ENCODE results near the gene ATPAF2. TPM values are rescaled to one million over a fixed set of nuclear protein-coding genes. Genes with fewer than 3 reads are reported as not detected.

The ATPAF2 gene
- total and polyA plus RNA-seq, 9 donors = 5.5 to 34.5 (median 15.5) TPM

- Histone ChIP-seq H3K36me3 (no peaks in the 10 kb centered on the region), H3K4me1 (ENCODE audit: insufficient read depth) (no peaks in the 10 kb centered on the region), H3K27me3 (no peaks in the 10 kb centered on the region), H3K9me3 (no peaks in the 10 kb centered on the region), H3K4me3 (no peak overlapping the region), H3K27ac (no peak overlapping the region)
- WGBS, 3 donors = 56 to 63% (median 60%) methylated on average over 2 of the region's 2 CpGs
- TF ChIP-seq, protein P1, sequence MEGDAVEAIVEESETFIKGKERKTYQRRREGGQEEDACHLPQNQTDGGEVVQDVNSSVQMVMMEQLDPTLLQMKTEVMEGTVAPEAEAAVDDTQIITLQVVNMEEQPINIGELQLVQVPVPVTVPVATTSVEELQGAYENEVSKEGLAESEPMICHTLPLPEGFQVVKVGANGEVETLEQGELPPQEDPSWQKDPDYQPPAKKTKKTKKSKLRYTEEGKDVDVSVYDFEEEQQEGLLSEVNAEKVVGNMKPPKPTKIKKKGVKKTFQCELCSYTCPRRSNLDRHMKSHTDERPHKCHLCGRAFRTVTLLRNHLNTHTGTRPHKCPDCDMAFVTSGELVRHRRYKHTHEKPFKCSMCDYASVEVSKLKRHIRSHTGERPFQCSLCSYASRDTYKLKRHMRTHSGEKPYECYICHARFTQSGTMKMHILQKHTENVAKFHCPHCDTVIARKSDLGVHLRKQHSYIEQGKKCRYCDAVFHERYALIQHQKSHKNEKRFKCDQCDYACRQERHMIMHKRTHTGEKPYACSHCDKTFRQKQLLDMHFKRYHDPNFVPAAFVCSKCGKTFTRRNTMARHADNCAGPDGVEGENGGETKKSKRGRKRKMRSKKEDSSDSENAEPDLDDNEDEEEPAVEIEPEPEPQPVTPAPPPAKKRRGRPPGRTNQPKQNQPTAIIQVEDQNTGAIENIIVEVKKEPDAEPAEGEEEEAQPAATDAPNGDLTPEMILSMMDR (IDR thresholded peaks at IDR 0.05) = no peak
- TF ChIP-seq EP300 (IDR thresholded peaks at IDR 0.05) (no peak), POLR2A (IDR thresholded peaks at IDR 0.05) (no peak)
- DNase-seq = no peak
- intact Hi-C loops (cut with DNase I) = no loop called here
Measured at GRCh38 chr17:18064053-18064452, 25.1 kb upstream of the ATPAF2 start.

- no peak overlapping the region for H3K27ac ChIP-seq
- 75 to 83% (median 77%) methylated on average over 5 of the region's 5 CpGs for WGBS, 3 donors
- no peak for DNase-seq
- H3K27me3 ChIP-seq = no peaks in the 10 kb centered on the region
- no peak overlapping the region for H3K4me3 ChIP-seq
- H3K9me3 ChIP-seq = no peaks in the 10 kb centered on the region
- H3K4me1 ChIP-seq (ENCODE audit: insufficient read depth) = no peaks in the 10 kb centered on the region
- TF ChIP-seq, protein P1 (IDR thresholded peaks at IDR 0.05) = no peak
- TF ChIP-seq EP300 (IDR thresholded peaks at IDR 0.05) = no peak
- no peak for TF ChIP-seq POLR2A (IDR thresholded peaks at IDR 0.05)
- intact Hi-C loops (cut with DNase I) = no loop called here
- H3K36me3 ChIP-seq = no peaks in the 10 kb centered on the region
Measured at GRCh38 chr17:18059283-18059682, 20.3 kb upstream of the ATPAF2 start.

GRCh38 chr17:18056214-18056613, 17.2 kb upstream of the ATPAF2 start:
- Histone ChIP-seq H3K4me3 (no peak overlapping the region), H3K36me3 (no peaks in the 10 kb centered on the region), H3K9me3 (no peaks in the 10 kb centered on the region), H3K4me1 (ENCODE audit: insufficient read depth) (no peaks in the 10 kb centered on the region), H3K27me3 (no peaks in the 10 kb centered on the region), H3K27ac (no peak overlapping the region)
- intact Hi-C loops (cut with DNase I) = no loop called here
- DNase-seq = no peak
- TF ChIP-seq EP300 (IDR thresholded peaks at IDR 0.05) = no peak
- no peak for TF ChIP-seq POLR2A (IDR thresholded peaks at IDR 0.05)
- TF ChIP-seq, protein P1 (IDR thresholded peaks at IDR 0.05) = no peak
- WGBS, 3 donors = 94 to 95% (median 95%) methylated on average over 3 of the region's 3 CpGs

DNA sequence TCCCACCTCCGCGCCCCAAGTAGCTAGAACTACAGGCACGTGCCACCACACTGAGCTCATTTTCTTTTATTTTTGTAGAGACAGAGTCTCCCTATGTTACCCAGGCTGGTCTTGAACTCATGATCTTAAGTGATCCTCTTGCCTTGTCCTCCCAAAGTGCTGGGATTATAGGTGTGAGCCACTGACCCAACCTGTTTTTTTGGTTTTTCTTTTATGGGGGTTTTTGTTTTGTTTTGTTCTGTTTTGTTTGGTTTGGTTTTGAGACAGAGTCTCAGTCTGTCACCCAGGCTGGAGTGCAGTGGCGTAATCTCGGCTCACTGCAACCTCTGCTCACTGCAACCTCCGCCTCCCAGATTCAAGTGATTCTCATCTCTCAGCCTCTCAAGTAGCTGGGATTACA, 16.6 kb upstream of the ATPAF2 start:
- DNase-seq = no peak
- H3K4me1 ChIP-seq (ENCODE audit: insufficient read depth) = no peaks in the 10 kb centered on the region
- TF ChIP-seq POLR2A (IDR thresholded peaks at IDR 0.05) (no peak), EP300 (IDR thresholded peaks at IDR 0.05) (no peak)
- TF ChIP-seq, protein P1 (IDR thresholded peaks at IDR 0.05) = no peak
- H3K27ac ChIP-seq = no peak overlapping the region
- 94 to 96% (median 94%) methylated on average over 6 of the region's 6 CpGs for WGBS, 3 donors
- intact Hi-C loops (cut with DNase I) = no loop called here
- H3K36me3 ChIP-seq = no peaks in the 10 kb centered on the region
- no peaks in the 10 kb centered on the region for H3K27me3 ChIP-seq
- no peak overlapping the region for H3K4me3 ChIP-seq
- H3K9me3 ChIP-seq = no peaks in the 10 kb centered on the region
